K562 (cell line): ENCODE data around the gene RITA1. TPM values are rescaled to one million over a fixed set of nuclear protein-coding genes. Genes with fewer than 3 reads are reported as not detected.

ENCODE experiments used
- microRNA-seq: library from miRNA; unstranded; fragments of <30 nt; microRNA quantifications from one replicate; pipeline ENCODE4, GENCODE V29; 2018; ENCODE audit warnings: borderline microRNAs expressed
- polyA plus RNA-seq, 8 experiments: library from polyadenylated mRNA; depleted of rRNA in 4 of 8; stranded (reverse) in 5 of 8; unstranded in 3 of 8; fragments of >200 nt; fragmentation: Nextera tagmentation in 2 of 8; fragmentation: Illumina TruSeq in 1 of 8; extraction: Ambion mirVana in 2 of 8; extraction: Trizol in 1 of 8; gene quantifications; 2 replicates each; pipeline versions ENCODE4 v1.2.1 to v1.2.3, GENCODE V29; 2011 to 2014; ENCODE audit warnings: inconsistent platforms in 1 of 8, missing spikeins in 1 of 8
- small RNA-seq: library from RNA; depleted of rRNA; stranded (forward); fragments of <200 nt; gene quantifications from one replicate; pipeline ENCODE3, GENCODE V24; 2014
- total RNA-seq, 7 experiments: library from RNA; depleted of rRNA in 6 of 7; stranded (reverse); fragments of >200 nt in 6 of 7; fragmentation: Illumina TruSeq in 2 of 7; extraction: Trizol in 2 of 7; gene quantifications; 2 replicates each; pipeline versions ENCODE4 v1.2.1 to v1.2.3, GENCODE V29; 2011 to 2021; ENCODE audit warnings: low replicate concordance in 1 of 7

Gene RITA1
- total and polyA plus RNA-seq, 9 of the 15 experiments (the other 6 are each of a cell fraction or from before 2014, with no cell fraction given) = 2.8 to 40.4 (median 18.0) TPM

Small RNA genes lying within 50 kb of the gene (microRNA-seq; reads per million reads assigned to microRNA genes)
- gene MIR7106 = not detected

Small RNA genes lying within 50 kb of the gene (small RNA-seq; reads per million reads assigned to genes)
- not detected for gene MIR7106
- gene RF00019 = not detected

Other genes with a start within 250 kb of the RITA1 start
Only the 7 nearest of the 11 such genes appear.
- not detected in 2 replicates for gene DTX1, start 129.0 kb upstream of the RITA1 start, total RNA-seq (2014; rRNA removed)
- gene DTX1, start 129.0 kb upstream of the RITA1 start, total RNA-seq (2014; rRNA removed; fragmentation: Illumina TruSeq; extraction: Trizol) = not detected in 2 replicates
- not detected in 2 replicates for gene DTX1, start 129.0 kb upstream of the RITA1 start, total RNA-seq (2015; rRNA removed; fragmentation: Illumina TruSeq; extraction: Trizol)
- not detected in 2 replicates for gene DTX1, start 129.0 kb upstream of the RITA1 start, total RNA-seq (2021)
- not detected in 2 replicates for gene DTX1, start 129.0 kb upstream of the RITA1 start, polyA plus RNA-seq (2011; rRNA removed)
- not detected in 2 replicates for gene DTX1, start 129.0 kb upstream of the RITA1 start, polyA plus RNA-seq (2014; fragmentation: Illumina TruSeq; extraction: Trizol)
- gene DTX1, start 129.0 kb upstream of the RITA1 start, polyA plus RNA-seq (2014; fragmentation: Nextera tagmentation; extraction: Ambion mirVana) = not detected
- gene DTX1, start 129.0 kb upstream of the RITA1 start, polyA plus RNA-seq (2014; rRNA removed) = not detected in 2 replicates
- 0.08 and 0.14 TPM in 2 replicates for gene RASAL1, start 50.0 kb upstream of the RITA1 start, total RNA-seq (2014; rRNA removed)
- not detected in 2 replicates for gene RASAL1, start 50.0 kb upstream of the RITA1 start, total RNA-seq (2014; rRNA removed; fragmentation: Illumina TruSeq; extraction: Trizol)
- not detected in 2 replicates for gene RASAL1, start 50.0 kb upstream of the RITA1 start, total RNA-seq (2015; rRNA removed; fragmentation: Illumina TruSeq; extraction: Trizol)
- 0.16 TPM in 1 of 2 replicates, not detected in the other for gene RASAL1, start 50.0 kb upstream of the RITA1 start, total RNA-seq (2021)
- 0.06 TPM in 1 of 2 replicates, not detected in the other for gene RASAL1, start 50.0 kb upstream of the RITA1 start, polyA plus RNA-seq (2011; rRNA removed)
- not detected in 2 replicates for gene RASAL1, start 50.0 kb upstream of the RITA1 start, polyA plus RNA-seq (2014; fragmentation: Illumina TruSeq; extraction: Trizol)
- not detected for gene RASAL1, start 50.0 kb upstream of the RITA1 start, polyA plus RNA-seq (2014; fragmentation: Nextera tagmentation; extraction: Ambion mirVana)
- not detected in 2 replicates for gene RASAL1, start 50.0 kb upstream of the RITA1 start, polyA plus RNA-seq (2014; rRNA removed)
- not detected in 2 replicates for gene CFAP73, start 36.0 kb upstream of the RITA1 start, total RNA-seq (2014; rRNA removed)
- gene CFAP73, start 36.0 kb upstream of the RITA1 start, total RNA-seq (2014; rRNA removed; fragmentation: Illumina TruSeq; extraction: Trizol) = not detected in 2 replicates
- gene CFAP73, start 36.0 kb upstream of the RITA1 start, total RNA-seq (2015; rRNA removed; fragmentation: Illumina TruSeq; extraction: Trizol) = not detected in 2 replicates
- not detected in 2 replicates for gene CFAP73, start 36.0 kb upstream of the RITA1 start, total RNA-seq (2021)
- gene CFAP73, start 36.0 kb upstream of the RITA1 start, polyA plus RNA-seq (2011; rRNA removed) = not detected in 2 replicates
- not detected in 2 replicates for gene CFAP73, start 36.0 kb upstream of the RITA1 start, polyA plus RNA-seq (2014; fragmentation: Illumina TruSeq; extraction: Trizol)
- not detected for gene CFAP73, start 36.0 kb upstream of the RITA1 start, polyA plus RNA-seq (2014; fragmentation: Nextera tagmentation; extraction: Ambion mirVana)
- gene CFAP73, start 36.0 kb upstream of the RITA1 start, polyA plus RNA-seq (2014; rRNA removed) = not detected in 2 replicates
- 100 and 135 TPM in 2 replicates for gene DDX54, start 243 bp upstream of the RITA1 start, total RNA-seq (2014; rRNA removed)
- gene DDX54, start 243 bp upstream of the RITA1 start, total RNA-seq (2014; rRNA removed; fragmentation: Illumina TruSeq; extraction: Trizol) = 23.9 and 25.8 TPM in 2 replicates
- gene DDX54, start 243 bp upstream of the RITA1 start, total RNA-seq (2015; rRNA removed; fragmentation: Illumina TruSeq; extraction: Trizol) = 48.5 and 51.4 TPM in 2 replicates
- gene DDX54, start 243 bp upstream of the RITA1 start, total RNA-seq (2021) = 128 and 132 TPM in 2 replicates
- 56.6 and 80.5 TPM in 2 replicates for gene DDX54, start 243 bp upstream of the RITA1 start, polyA plus RNA-seq (2011; rRNA removed)
- gene DDX54, start 243 bp upstream of the RITA1 start, polyA plus RNA-seq (2014; fragmentation: Illumina TruSeq; extraction: Trizol) = 44.4 and 77.7 TPM in 2 replicates
- 1 to 10 TPM; 1.4 to 3.1 TPM for gene DDX54, start 243 bp upstream of the RITA1 start, polyA plus RNA-seq (2014; fragmentation: Nextera tagmentation; extraction: Ambion mirVana)
- gene DDX54, start 243 bp upstream of the RITA1 start, polyA plus RNA-seq (2014; rRNA removed) = 74.4 and 107 TPM in 2 replicates
- 6.4 and 9.2 TPM in 2 replicates for gene TPCN1, start 35.7 kb downstream of the RITA1 start, total RNA-seq (2014; rRNA removed)
- 5.5 and 6.1 TPM in 2 replicates for gene TPCN1, start 35.7 kb downstream of the RITA1 start, total RNA-seq (2014; rRNA removed; fragmentation: Illumina TruSeq; extraction: Trizol)
- gene TPCN1, start 35.7 kb downstream of the RITA1 start, total RNA-seq (2015; rRNA removed; fragmentation: Illumina TruSeq; extraction: Trizol) = 7.4 and 7.8 TPM in 2 replicates
- gene TPCN1, start 35.7 kb downstream of the RITA1 start, total RNA-seq (2021) = 23.8 and 27.2 TPM in 2 replicates
- 12.8 and 18.9 TPM in 2 replicates for gene TPCN1, start 35.7 kb downstream of the RITA1 start, polyA plus RNA-seq (2011; rRNA removed)
- gene TPCN1, start 35.7 kb downstream of the RITA1 start, polyA plus RNA-seq (2014; fragmentation: Illumina TruSeq; extraction: Trizol) = 16.2 and 17.0 TPM in 2 replicates
- 1 to 10 TPM in 1 of 2 experiments, under 1 TPM in 1; 0.80 to 1.1 TPM for gene TPCN1, start 35.7 kb downstream of the RITA1 start, polyA plus RNA-seq (2014; fragmentation: Nextera tagmentation; extraction: Ambion mirVana)
- gene TPCN1, start 35.7 kb downstream of the RITA1 start, polyA plus RNA-seq (2014; rRNA removed) = 19.2 and 19.3 TPM in 2 replicates
- gene SLC8B1, start 149.4 kb downstream of the RITA1 start, total RNA-seq (2014; rRNA removed) = 18.5 and 26.3 TPM in 2 replicates
- 12.6 and 18.1 TPM in 2 replicates for gene SLC8B1, start 149.4 kb downstream of the RITA1 start, total RNA-seq (2014; rRNA removed; fragmentation: Illumina TruSeq; extraction: Trizol)
- gene SLC8B1, start 149.4 kb downstream of the RITA1 start, total RNA-seq (2015; rRNA removed; fragmentation: Illumina TruSeq; extraction: Trizol) = 21.0 and 21.2 TPM in 2 replicates
- 31.8 and 34.1 TPM in 2 replicates for gene SLC8B1, start 149.4 kb downstream of the RITA1 start, total RNA-seq (2021)
- 18.2 and 25.0 TPM in 2 replicates for gene SLC8B1, start 149.4 kb downstream of the RITA1 start, polyA plus RNA-seq (2011; rRNA removed)
- gene SLC8B1, start 149.4 kb downstream of the RITA1 start, polyA plus RNA-seq (2014; fragmentation: Illumina TruSeq; extraction: Trizol) = 23.0 and 24.1 TPM in 2 replicates
- under 1 TPM; 0.86 to 0.87 TPM for gene SLC8B1, start 149.4 kb downstream of the RITA1 start, polyA plus RNA-seq (2014; fragmentation: Nextera tagmentation; extraction: Ambion mirVana)
- 25.2 and 26.5 TPM in 2 replicates for gene SLC8B1, start 149.4 kb downstream of the RITA1 start, polyA plus RNA-seq (2014; rRNA removed)
- 7.2 and 9.1 TPM in 2 replicates for gene PLBD2, start 172.9 kb downstream of the RITA1 start, total RNA-seq (2014; rRNA removed)
- gene PLBD2, start 172.9 kb downstream of the RITA1 start, total RNA-seq (2014; rRNA removed; fragmentation: Illumina TruSeq; extraction: Trizol) = 1.3 and 2.4 TPM in 2 replicates
- 4.1 and 4.4 TPM in 2 replicates for gene PLBD2, start 172.9 kb downstream of the RITA1 start, total RNA-seq (2015; rRNA removed; fragmentation: Illumina TruSeq; extraction: Trizol)
- 33.1 and 37.4 TPM in 2 replicates for gene PLBD2, start 172.9 kb downstream of the RITA1 start, total RNA-seq (2021)
- 5.5 and 7.8 TPM in 2 replicates for gene PLBD2, start 172.9 kb downstream of the RITA1 start, polyA plus RNA-seq (2011; rRNA removed)
- gene PLBD2, start 172.9 kb downstream of the RITA1 start, polyA plus RNA-seq (2014; fragmentation: Illumina TruSeq; extraction: Trizol) = 31.3 and 33.7 TPM in 2 replicates
- 1 to 10 TPM; 5.0 to 6.0 TPM for gene PLBD2, start 172.9 kb downstream of the RITA1 start, polyA plus RNA-seq (2014; fragmentation: Nextera tagmentation; extraction: Ambion mirVana)
- gene PLBD2, start 172.9 kb downstream of the RITA1 start, polyA plus RNA-seq (2014; rRNA removed) = 16.4 and 17.6 TPM in 2 replicates